ENCODE data around the gene GPX8.

The GPX8 gene, protein sequence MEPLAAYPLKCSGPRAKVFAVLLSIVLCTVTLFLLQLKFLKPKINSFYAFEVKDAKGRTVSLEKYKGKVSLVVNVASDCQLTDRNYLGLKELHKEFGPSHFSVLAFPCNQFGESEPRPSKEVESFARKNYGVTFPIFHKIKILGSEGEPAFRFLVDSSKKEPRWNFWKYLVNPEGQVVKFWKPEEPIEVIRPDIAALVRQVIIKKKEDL

DNA sequence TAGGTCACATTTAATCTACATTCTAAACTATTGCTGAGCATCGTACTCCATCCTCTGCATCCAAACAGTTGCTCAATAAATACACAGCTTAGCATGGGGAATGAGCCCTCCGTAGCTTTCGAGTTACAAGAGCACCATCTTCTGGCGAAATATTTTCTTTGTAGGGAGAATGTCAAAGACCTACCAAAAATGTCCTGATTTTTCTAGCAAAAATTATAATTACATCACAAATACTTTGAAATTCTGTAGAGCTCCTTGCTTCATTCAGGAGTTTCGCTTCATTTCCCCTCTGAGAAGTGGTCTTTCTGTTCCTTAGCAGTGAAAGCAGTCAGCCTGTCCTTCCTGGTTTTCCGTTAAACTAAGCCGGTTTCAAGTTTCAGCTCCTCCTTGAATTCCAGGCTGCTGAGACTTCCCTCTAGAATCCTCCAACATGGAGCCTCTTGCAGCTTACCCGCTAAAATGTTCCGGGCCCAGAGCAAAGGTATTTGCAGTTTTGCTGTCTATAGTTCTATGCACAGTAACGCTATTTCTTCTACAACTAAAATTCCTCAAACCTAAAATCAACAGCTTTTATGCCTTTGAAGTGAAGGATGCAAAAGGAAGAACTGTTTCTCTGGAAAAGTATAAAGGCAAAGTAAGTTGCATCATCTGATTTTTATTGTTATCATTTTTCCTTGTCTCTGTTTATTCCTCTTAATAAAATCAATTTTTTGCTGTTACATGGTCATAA, at the start of gene GPX8:
GPX8 (plus strand) TSS at position 409 of the 730 bp plus-strand sequence; CDS start at position 431, 22 bp downstream.
- DNase-seq (ENCODE audit: low spot score): peak; percentile 58

DNA sequence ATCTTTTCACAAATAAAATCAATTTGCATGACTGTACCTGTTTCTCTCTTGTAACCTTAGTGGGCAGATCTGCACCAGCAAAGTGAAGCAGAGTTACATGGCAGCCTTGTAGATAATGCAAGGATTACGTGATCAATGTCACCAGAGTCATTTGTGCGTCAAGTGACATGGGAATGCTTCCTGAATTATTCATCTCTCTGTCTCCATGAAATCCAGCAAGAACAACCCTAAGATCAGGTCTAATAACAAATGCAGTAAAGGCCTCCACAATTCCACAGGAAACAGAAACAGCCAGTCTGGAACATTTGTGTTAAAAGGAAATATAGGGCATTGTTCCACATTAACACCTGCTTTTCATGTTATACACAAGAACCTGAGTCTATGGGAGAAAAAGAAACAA, 49.8 kb upstream of the GPX8 start:
- DNase-seq (ENCODE audit: low spot score): no peak

DNA sequence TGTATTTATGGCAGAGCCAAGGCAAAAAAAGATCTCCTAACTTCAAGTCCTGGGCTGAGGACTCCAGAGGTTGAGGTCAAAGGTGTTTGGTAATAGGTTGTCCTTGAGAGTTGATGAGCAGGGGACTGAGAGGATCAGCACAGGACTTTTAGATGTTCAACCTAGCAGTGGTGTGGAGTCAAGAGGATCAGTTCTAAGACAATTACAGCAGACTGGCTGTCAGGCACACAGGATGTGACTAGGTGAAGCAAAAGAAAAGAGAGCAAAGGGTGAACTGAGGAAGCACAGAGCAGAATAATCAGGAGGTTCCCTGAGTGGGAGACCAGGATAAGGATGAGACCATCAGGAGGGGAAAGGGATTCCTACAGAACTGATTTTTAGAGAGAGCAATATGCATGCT, 46.6 kb upstream of the GPX8 start:
- no peak for DNase-seq (ENCODE audit: low spot score)

DNA sequence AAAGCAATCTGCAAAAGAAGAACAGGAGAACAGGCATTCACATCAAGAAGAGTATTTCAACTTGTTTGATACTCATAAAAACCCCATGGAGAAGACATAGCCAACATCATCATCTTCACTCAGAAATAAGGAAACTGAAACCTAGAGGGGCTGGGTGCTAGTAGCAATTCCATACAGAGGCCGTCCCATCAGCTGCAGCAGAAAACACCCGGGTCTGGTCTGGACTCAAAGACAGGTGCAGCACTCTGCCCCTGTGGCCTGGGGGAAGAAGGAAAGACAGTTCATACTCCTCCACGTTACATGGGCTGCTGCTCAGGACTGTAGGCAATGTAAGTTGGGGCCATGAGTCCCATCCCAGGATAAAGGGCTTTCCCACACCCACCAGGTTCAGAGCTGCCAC, 45.9 kb upstream of the GPX8 start:
- no peak for DNase-seq (ENCODE audit: low spot score)

DNA sequence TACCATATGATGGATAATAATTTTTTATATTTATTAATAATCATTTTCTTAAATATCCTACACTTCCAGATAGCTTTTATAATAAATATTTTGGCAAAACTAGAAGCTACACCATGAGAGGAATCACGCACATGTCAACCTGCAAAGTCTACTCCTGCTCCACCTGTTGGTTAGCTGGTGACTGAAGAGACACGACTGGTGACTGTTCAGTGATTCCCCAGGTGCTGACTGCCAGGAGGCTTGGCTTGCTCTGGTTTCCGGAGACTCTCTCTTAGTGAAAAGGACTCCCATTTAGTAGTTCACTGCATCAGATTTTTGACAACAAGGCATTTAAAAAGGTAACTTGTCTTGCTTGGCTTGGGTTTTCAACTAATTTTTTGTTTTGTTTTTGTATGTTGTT, 36.6 kb upstream of the GPX8 start:
- no peak for DNase-seq (ENCODE audit: low spot score)

DNA sequence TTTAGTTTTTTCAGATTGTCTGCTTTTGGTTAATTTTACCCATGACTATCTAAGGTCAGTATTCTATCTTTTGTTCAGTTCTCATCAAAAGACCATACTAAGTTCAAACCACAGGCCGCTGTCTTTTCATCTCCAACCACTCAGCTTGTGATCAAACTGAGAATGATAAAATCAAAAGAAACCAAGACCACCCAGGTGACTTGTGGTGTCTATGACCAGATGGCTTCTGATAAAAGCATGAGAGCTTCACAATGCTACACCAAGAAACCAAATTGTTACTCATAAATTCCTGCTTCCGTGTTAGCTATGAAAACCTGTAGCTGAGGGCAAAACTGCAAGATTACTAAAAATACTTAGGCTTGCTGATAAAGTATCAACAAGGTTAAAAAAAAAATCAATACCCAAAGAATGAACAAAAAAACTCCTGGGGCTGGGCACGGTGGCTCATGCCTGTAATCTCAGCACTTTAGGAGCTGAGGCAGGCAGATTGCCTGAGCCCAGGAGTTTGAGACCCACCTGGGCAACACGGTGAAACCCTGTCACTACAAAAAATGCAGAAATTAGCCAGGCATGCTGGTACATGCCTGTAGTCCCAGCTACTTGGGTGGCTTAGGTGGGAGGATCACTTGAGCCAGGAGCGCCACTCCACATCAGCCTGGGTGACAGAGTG, 25.8 kb upstream of the GPX8 start:
- peak; percentile 11 for DNase-seq (ENCODE audit: low spot score)

DNA sequence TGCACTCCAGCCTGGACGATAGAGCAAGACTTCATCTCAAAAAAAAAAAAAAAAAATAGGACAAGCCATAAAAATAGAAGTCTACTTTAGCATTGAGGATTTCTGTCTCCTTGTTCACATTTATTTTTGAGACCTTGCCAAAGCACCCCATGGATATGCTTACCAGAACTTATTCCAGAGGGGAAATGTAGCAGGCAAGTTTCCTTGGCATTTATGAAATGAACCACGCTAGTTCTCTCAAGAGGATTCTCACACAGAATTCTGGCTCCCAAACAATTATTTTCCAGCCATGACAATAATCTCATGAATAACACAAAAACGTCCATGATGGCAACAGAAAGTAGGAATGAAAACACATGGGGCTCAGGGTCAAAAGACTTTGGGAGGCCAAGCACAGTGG, 23.4 kb upstream of the GPX8 start:
- no peak for DNase-seq (ENCODE audit: low spot score)

DNA sequence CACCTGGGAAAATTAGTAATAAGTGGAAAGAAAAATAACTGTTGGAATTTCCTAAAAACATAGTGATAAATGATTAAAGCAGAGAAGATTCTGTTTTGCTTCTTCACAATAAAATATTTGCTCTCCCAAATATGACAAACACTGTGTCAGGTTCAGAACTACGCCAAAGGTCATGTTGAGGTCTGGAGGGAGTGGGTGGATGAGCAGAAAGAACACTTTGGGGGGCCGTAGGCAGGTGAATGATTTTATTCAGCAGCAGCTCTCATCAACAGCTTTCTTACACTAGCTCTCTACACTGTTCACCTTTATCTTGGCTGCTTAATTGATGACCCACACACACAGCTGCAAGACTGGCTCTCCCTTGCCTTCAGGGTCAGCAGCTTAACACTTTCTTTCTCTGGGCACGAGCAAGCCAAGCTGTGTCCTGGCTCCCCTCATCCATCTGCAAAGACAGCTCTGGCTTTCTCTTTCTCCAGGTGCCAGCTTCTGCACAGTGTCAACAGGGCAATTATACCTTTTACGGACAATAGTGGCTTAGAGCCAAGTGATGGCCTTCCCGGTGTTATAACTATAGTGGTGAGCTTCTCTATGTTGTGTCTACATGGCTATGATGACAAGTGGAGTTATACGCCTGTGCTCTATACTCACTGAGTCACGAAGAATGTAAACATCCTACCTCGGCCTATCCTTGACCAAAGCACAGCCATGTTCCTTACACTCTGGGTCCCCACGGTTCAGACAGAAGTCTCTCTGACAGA, 18.9 kb upstream of the GPX8 start:
- DNase-seq (ENCODE audit: low spot score): no peak

DNA sequence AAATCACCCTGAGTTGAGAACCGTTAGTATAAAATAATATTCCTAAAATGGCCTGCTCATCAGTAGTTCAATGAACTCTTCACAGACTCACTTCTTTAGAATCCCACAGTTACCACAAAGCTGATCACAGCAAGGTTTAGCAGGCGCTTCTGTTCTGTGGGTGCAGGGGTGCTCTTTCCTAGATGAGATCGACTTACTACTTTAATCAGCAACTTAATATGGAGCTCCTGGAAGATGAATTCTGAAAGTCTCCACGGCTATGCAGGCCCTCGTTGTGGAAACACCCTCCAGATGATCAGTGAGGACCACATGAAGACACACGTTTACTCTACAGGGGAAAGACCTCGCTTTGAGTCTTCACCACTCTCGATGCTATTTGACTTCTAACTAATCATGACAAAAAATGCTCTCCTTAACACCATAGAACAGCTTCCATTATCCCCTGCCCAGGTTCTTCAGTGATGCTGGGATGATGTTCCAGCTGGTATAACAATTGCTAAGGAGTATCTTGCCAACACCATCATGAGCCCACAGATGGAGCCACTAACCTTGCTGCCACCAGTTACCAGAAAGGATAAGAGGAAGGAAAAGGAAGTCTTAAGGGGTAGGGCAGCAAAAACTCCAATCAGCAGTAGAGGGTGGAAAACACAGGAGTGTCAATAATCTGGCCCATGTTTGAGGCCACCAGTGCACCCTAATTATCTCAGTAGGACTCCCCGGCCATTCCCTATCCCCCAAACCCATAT, 17.9 kb upstream of the GPX8 start:
- DNase-seq (ENCODE audit: low spot score): peak; percentile 41

DNA sequence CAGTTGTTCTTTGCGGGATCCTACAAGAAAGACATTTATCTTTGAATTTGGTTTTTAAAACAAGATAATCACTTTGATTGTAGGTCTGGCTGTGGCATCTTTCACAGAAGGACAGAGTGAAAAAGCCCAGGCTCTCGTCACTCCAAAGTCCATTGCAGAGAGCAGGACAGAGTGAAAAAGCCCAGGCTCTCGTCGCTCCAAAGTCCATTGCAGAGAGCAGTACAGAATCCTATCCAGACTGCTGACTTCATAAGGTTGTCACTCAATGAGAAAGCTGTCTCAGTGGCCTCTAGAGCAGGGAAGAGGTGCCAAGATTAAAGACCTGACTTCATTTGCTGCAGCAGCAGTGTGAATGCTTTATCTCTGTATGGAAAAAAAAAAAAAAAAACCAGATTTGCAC, 16.3 kb upstream of the GPX8 start:
- DNase-seq (ENCODE audit: low spot score): no peak

DNA sequence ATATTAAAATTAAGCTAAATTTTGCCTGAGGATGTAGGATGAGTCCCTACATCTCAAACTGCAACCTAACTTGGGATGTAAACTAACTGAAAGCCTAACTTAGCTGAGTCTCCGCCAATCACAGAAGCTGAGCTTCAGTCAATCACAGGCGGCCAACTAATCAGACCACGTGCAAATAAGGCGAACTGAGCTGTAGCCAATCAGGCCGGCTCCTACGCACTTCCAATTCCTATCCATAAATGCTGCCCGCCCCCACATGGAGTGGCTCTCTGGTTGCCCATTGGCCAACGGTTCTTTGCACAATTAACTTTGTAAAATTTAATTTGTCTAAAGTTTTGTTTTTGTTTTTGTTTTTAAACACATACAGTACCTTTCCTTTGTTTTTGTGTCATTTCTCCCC, 13.9 kb upstream of the GPX8 start:
- no peak for DNase-seq (ENCODE audit: low spot score)

DNA sequence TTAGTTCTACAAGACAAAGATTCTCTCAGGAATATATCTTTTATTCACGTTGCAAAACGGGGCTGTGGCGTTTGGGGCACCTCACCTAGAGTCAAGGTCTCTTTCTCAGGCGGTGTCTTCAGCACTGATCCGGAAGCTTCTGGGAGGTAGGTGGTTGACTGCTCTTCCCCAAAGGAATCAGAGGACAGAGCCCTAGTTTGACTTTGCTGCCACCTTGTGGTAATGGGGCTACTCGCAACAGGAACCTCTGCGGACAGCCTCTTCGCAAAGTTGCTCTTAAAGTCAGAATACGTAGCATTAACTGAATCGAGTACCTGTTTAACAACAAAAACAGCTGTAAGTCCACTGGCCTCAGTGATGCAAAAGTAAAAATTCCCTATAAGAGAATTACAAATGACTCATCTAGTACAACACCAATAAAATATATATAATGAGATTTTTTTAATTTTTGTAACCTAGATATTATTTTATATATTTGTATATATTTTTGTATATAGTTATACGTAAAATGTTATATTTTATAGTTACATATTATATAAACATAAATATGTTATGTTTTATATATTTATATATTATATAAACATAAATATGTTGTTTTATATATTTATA, 13.3 kb upstream of the GPX8 start:
- DNase-seq (ENCODE audit: low spot score): peak; percentile 88

DNA sequence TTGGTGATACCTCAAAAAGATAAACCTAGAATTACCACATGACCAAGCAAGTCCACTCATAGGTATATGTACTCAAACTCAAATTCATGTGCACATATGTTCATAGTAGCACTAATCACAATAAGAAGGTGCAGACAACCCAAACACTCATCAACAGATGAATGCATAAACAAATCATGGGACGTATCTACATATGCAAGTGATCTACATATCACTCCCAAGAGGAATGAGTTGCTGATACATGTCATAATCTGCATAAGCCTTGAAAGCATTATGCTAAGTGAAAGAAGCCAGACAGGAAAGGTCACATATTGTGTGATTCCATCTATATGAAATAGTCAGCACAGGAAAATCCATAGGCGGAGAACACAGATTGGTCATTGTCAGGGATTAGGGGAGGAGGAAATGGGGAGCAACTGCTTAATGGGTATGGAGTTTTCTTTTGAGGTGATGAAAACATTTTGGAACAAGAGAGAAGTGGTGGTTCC, 10.6 kb upstream of the GPX8 start:
- DNase-seq (ENCODE audit: low spot score): no peak

DNA sequence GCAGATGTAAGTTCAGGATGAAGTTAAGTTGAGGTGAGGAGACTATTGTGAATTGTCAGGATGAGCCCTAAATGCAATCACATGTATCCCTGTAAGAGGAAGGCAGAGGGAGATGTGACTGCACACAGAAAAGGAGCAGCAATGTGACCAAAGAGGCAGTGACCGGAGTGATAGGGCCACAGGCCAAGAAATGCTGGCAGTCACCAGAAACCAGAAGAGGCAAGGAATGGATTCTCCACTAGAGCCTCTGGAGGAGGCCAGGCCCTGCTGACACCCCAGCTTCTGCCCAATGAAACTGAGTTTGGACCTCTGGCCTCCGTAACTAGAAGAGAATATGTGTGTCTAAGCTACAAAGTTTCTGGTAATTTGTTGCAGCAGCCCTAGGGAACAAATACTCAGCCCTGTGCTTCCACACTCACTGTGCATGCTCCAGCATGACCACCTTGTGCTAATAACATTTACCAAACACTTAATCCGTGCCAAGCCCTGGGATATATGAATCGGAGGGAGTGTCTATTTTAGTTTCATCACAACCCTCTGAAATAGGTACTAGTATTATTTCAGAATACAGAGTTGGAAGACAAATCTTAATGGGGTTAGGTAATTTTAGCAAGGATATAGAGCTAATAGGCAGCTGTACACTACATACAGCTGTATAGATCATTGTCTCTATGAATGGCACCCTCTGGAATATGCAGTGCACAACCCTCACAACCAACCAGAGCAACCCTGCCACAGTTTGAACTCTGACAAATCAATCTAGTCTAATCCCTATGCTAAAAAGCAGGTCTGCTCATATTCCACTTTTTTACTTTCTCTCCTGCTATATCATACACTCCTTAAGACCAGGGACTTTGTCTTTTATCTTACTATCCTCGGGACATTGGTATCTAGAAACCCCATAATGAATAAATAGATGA, 7.8 kb upstream of the GPX8 start:
- no peak for DNase-seq (ENCODE audit: low spot score)

DNA sequence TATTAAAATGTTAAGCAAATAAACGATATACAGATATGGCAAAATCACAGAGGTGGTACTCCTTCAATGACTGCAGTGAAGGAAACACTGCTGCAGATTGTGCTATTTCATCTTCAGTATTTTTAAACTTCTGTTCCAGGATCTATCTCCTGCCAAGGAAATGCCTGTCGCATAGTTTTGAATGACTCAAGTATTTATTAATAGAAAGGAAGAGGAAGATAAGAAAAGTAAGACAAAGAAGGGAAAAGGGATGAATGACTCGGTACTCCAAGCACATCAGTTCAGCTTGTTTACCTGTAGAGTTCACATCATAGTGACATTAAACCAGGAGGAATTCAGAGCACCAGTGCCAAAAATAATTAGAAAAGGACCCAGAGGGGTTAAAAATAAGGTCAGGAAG, 5.1 kb upstream of the GPX8 start:
- DNase-seq (ENCODE audit: low spot score): no peak

DNA sequence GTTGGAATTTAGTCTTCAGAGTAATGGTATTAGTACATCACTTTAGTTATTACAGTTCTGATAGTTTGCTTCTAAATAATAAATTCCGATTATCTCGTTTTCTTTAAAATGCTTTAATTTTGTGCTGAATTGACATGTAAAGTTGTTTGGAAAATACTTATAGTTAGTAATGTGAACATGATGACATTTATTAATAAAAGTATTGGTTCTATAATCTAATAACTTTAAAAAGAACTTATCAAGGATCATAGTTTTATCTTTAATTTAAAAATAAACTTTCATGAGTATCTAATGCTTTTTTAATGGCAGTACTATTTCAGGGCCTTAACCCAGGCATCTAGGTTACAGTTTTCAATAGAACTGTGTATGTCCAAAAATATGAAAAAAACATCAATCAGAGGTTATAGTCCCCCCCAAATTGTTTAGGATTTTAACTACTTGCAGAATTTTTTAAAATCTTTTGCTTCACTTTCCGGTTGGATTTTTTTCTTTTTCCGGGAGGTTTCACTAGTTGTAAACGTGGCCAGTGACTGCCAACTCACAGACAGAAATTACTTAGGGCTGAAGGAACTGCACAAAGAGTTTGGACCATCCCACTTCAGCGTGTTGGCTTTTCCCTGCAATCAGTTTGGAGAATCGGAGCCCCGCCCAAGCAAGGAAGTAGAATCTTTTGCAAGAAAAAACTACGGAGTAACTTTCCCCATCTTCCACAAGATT, 680 bp downstream of the GPX8 start:
- DNase-seq (ENCODE audit: low spot score): no peak

DNA sequence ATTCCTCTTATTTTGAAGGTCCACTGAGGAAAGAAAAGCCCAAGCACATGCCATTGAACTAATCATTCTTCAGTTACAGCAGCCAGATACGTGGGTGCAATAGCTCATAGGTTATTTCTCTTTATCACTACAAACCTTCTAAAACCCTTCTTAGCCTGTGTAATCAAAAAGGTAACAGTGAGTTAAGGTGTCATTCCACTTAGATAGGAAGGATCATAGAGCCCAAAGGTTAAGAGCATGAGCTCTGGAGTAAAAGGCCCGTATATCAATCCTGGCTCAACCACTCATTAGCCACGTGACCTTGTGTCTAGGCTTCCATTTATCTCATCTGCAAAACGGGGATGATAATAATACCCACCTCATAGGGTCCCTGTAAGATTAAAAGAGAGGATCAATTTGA, 2.7 kb downstream of the GPX8 start:
- DNase-seq (ENCODE audit: low spot score): no peak

DNA sequence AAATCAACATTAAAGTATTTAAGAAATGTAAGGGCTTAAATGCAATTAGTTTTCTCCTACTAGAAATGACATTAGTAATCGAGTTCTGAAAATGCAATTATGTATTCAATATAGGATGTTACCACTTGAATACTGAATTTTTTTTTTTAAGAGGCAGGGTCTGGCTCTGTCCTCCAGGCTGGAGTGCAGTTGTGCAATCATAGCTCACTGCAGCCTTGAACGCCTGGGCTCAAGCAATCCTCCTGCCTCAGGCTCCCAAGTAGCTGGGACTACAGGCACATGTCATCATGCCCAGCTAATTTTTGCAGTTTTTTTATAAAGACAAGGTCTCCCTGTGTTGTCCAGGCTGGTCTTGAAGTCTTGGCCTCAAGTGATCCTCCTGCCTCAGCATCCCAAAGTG, 11.5 kb downstream of the GPX8 start:
- no peak for DNase-seq (ENCODE audit: low spot score)

DNA sequence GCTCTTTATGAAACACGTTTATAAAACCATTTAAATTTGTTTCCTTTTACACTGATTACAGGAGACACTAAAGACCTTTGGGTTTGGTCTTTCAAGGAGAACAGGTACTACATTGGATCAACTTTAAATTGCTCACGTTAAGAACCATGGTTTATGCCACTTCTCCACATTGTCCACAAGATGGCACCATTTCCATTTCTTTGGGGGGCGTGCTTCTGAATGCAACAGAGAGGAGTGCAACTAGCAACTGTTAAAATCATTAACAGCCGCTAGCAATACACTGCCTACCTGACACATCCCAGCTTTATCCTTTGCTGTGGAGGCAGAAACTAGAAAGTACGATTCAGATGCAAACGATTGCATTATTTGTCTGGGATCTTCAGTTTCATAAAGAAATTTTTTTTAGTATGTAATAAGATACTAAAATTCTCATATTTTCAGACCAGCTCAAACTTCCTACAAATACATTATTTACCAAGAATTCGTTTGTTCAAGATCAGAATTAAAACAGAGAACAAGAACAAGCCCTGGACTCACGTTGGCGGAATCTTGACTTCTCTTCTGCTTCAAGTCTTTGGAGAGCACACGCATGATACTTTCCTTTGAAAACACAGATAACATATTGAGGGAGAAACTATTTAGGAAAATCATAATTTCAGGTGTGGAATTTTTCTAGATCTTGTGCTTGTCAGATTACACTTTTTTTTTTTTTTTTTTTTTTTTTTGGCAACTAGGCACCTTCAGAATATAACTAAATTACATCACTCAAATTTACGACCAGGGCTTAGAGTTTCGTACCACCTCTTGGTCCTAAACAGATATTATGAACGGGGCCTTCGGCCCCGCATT, 12.3 kb downstream of the GPX8 start:
- peak; percentile 83 for DNase-seq (ENCODE audit: low spot score)
